ENCODE data around the gene CHST2.

CHST2 gene

GRCh38 chr3:143090976-143091837, 28.4 kb upstream of the CHST2 start:
- TF ChIP-seq GATA2 (IDR thresholded peaks at IDR 0.05; ENCODE audit: low read depth, low read length) (no peak), GATA3 (IDR thresholded peaks at IDR 0.05; ENCODE audit: low read depth, low read length) (no peak)

- TF ChIP-seq GATA2 (IDR thresholded peaks at IDR 0.05; ENCODE audit: low read depth, low read length) = no peak
- no peak for TF ChIP-seq GATA3 (IDR thresholded peaks at IDR 0.05; ENCODE audit: low read depth, low read length)
Measured at GRCh38 chr3:143092191-143092590, 27.4 kb upstream of the CHST2 start.

- TF ChIP-seq GATA2 (IDR thresholded peaks at IDR 0.05; ENCODE audit: low read depth, low read length) (no peak), GATA3 (IDR thresholded peaks at IDR 0.05; ENCODE audit: low read depth, low read length) (no peak)
Measured at GRCh38 chr3:143095813-143096212, 23.8 kb upstream of the CHST2 start.

GRCh38 chr3:143098032-143098764, 21.4 kb upstream of the CHST2 start:
- no peak for TF ChIP-seq GATA2 (IDR thresholded peaks at IDR 0.05; ENCODE audit: low read depth, low read length)

- TF ChIP-seq GATA3 (IDR thresholded peaks at IDR 0.05; ENCODE audit: low read depth, low read length) = no peak
- no peak for TF ChIP-seq GATA2 (IDR thresholded peaks at IDR 0.05; ENCODE audit: low read depth, low read length)
Measured at GRCh38 chr3:143099210-143099609, 20.4 kb upstream of the CHST2 start.

- TF ChIP-seq GATA2 (IDR thresholded peaks at IDR 0.05; ENCODE audit: low read depth, low read length) = no peak
Measured at GRCh38 chr3:143099690-143100089, 19.9 kb upstream of the CHST2 start.

- TF ChIP-seq GATA3 (IDR thresholded peaks at IDR 0.05; ENCODE audit: low read depth, low read length) = no peak
- no peak for TF ChIP-seq GATA2 (IDR thresholded peaks at IDR 0.05; ENCODE audit: low read depth, low read length)
Measured at GRCh38 chr3:143100451-143100850, 19.1 kb upstream of the CHST2 start.

- TF ChIP-seq GATA2 (IDR thresholded peaks at IDR 0.05; ENCODE audit: low read depth, low read length) = no peak
- no peak for TF ChIP-seq GATA3 (IDR thresholded peaks at IDR 0.05; ENCODE audit: low read depth, low read length)
Measured at GRCh38 chr3:143101792-143102381, 17.7 kb upstream of the CHST2 start.

GRCh38 chr3:143103652-143104051, 15.9 kb upstream of the CHST2 start:
- no peak for TF ChIP-seq GATA2 (IDR thresholded peaks at IDR 0.05; ENCODE audit: low read depth, low read length)

- TF ChIP-seq GATA3 (IDR thresholded peaks at IDR 0.05; ENCODE audit: low read depth, low read length) (no peak), GATA2 (IDR thresholded peaks at IDR 0.05; ENCODE audit: low read depth, low read length) (no peak)
Measured at GRCh38 chr3:143105170-143105569, 14.4 kb upstream of the CHST2 start.

GRCh38 chr3:143109861-143110260, 9.7 kb upstream of the CHST2 start:
- TF ChIP-seq GATA2 (IDR thresholded peaks at IDR 0.05; ENCODE audit: low read depth, low read length) (no peak), GATA3 (IDR thresholded peaks at IDR 0.05; ENCODE audit: low read depth, low read length) (no peak)

GRCh38 chr3:143110371-143110770, 9.2 kb upstream of the CHST2 start:
- no peak for TF ChIP-seq GATA3 (IDR thresholded peaks at IDR 0.05; ENCODE audit: low read depth, low read length)
- TF ChIP-seq GATA2 (IDR thresholded peaks at IDR 0.05; ENCODE audit: low read depth, low read length) = no peak

GRCh38 chr3:143118630-143119008, 952 bp upstream of the CHST2 start:
- TF ChIP-seq GATA3 (IDR thresholded peaks at IDR 0.05; ENCODE audit: low read depth, low read length) = no peak
- TF ChIP-seq GATA2 (IDR thresholded peaks at IDR 0.05; ENCODE audit: low read depth, low read length) = no peak

- TF ChIP-seq GATA3 (IDR thresholded peaks at IDR 0.05; ENCODE audit: low read depth, low read length) (no peak), GATA2 (IDR thresholded peaks at IDR 0.05; ENCODE audit: low read depth, low read length) (no peak)
Measured at GRCh38 chr3:143119974-143120715, 574 bp downstream of the CHST2 start.
